GM12801 (cell line): ENCODE results near the gene OBSCN.

ENCODE experiments used
- TF ChIP-seq, protein P1 (sequence below): IDR thresholded peaks from one replicate; pipeline ENCODE4 v1.5.1; 2011; ENCODE audit warnings: control low read depth; ENCODE audit not compliant: insufficient read length; ENCODE audit errors: extremely low read depth

OBSCN gene

DNA sequence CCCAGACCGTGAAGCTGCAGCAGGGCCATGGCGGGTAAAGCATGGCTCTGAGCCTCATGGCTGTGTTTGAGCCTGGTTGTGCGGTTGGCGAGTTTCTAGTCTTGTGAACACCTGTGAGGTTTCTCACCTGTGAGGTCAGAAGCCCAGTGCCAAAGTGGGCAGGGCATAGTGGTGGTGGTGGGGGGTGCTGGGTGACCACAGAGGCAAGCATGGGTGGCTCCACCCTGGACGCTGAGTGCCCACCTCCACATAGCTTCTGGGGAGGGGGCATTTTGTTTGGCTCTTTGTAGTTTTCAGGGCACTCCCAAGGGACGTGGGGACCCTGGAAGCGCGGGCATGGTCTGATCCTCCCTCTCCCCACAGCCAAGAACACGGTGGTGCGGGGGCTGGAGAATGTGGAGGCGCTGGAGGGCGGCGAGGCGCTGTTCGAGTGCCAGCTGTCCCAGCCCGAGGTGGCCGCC lies 107.7 kb downstream of the OBSCN start:
- TF ChIP-seq, protein P1, sequence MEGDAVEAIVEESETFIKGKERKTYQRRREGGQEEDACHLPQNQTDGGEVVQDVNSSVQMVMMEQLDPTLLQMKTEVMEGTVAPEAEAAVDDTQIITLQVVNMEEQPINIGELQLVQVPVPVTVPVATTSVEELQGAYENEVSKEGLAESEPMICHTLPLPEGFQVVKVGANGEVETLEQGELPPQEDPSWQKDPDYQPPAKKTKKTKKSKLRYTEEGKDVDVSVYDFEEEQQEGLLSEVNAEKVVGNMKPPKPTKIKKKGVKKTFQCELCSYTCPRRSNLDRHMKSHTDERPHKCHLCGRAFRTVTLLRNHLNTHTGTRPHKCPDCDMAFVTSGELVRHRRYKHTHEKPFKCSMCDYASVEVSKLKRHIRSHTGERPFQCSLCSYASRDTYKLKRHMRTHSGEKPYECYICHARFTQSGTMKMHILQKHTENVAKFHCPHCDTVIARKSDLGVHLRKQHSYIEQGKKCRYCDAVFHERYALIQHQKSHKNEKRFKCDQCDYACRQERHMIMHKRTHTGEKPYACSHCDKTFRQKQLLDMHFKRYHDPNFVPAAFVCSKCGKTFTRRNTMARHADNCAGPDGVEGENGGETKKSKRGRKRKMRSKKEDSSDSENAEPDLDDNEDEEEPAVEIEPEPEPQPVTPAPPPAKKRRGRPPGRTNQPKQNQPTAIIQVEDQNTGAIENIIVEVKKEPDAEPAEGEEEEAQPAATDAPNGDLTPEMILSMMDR: no peak

DNA sequence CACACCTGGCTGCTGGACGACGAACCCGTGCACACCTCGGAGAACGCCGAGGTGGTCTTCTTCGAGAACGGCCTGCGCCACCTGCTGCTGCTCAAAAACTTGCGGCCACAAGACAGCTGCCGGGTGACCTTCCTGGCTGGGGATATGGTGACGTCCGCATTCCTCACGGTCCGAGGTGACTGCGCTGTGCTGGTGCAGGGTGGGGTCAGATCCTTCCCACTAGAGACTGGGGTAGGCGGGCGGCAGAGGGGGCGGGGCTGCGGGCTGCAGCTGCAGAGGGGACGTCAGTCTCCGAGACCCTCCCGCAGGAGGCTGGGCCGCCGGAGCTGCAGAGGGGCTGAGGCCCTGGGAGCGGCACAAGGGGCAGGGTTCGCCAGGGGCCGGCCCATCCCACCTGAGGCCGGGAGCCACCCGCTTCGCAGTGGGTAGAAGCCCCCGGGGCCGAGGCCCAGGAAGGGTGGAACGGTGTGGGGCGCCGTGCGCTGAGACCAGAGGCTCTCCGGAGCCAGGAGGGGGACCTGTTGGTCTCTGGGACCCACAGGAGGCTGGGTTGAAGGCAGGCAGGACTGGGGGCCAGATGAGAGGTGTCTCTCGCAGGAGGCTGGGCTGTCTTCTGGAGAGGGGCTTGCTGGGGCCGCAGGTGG lies 108.2 kb downstream of the OBSCN start:
- TF ChIP-seq, protein P1: no peak

DNA sequence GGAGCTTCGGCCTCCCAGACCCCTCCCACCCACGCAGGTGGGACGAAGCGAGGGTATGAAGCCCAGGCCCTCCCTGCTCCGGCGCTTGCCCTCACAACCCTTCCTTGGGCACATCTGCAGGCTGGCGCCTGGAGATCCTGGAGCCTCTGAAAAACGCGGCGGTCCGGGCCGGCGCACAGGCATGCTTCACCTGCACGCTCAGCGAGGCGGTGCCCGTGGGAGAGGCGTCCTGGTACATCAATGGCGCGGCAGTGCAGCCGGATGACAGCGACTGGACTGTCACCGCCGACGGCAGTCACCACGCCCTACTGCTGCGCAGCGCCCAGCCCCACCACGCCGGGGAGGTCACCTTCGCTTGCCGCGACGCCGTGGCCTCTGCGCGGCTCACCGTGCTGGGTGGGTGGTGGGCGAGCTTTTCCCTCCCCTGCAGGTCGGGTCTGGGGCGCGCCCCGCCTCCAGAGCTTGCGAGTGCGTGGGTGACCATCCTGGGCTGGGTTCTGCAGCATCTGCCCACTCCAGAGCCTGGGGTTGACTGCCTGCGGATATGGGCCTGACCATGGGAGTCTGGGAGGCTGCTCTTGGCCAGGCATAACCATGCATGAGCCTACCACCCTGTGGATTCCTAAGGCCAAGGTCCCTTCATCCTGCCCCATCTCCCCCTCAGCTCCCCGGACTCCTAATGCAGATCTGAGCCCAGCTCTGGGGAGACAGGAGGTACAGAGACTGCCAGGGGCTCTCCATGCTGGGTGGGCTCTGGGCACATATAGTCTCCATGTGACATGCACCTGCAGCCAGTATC lies 108.9 kb downstream of the OBSCN start:
- TF ChIP-seq, protein P1: no peak

DNA sequence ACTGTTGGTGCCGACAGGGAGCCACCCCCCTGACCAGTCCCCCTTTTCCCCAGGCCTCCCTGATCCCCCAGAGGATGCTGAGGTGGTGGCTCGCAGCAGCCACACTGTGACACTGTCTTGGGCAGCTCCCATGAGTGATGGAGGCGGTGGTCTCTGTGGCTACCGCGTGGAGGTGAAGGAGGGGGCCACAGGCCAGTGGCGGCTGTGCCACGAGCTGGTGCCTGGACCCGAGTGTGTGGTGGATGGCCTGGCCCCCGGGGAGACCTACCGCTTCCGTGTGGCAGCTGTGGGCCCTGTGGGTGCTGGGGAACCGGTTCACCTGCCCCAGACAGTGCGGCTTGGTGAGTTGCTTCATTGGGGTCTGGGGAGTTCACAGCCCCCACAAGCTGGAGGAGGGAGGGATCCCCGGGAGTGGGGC lies 109.6 kb downstream of the OBSCN start:
- TF ChIP-seq, protein P1: no peak

DNA sequence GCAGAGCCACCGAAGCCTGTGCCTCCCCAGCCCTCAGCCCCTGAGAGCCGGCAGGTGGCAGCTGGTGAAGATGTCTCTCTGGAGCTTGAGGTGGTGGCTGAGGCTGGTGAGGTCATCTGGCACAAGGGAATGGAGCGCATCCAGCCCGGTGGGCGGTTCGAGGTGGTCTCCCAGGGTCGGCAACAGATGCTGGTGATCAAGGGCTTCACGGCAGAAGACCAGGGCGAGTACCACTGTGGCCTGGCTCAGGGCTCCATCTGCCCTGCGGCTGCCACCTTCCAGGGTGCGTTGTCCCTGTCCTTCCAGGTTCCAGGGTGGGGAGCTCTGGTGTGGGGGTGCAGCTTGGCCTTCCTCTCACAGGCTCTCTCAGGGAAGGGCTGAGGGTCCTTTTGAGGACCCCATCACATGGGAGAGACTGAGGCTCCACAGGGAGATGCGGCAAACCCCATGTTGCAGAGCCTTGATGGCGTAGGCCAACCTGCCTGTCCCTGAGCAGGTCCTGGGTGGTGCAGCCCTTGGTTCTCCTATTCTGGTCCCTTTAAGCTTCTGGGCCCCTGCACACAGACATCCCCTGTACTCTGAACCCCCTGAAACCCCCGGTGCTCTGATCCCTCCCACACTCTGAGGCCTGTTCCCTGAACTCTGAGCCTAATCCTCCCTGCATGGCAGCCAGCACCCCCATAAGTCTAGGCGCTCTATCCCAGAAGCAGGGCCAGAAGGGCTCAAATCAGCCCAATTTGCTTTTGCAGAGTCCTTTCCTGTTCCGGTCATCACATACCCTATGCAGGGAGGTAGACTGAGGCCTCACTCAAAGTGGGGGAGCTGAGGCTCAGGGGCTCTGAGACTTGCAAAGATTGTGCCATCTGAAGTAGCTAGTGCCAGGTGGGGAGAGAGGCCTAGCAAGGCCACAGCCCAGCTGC lies 110.3 kb downstream of the OBSCN start:
- TF ChIP-seq, protein P1: no peak

DNA sequence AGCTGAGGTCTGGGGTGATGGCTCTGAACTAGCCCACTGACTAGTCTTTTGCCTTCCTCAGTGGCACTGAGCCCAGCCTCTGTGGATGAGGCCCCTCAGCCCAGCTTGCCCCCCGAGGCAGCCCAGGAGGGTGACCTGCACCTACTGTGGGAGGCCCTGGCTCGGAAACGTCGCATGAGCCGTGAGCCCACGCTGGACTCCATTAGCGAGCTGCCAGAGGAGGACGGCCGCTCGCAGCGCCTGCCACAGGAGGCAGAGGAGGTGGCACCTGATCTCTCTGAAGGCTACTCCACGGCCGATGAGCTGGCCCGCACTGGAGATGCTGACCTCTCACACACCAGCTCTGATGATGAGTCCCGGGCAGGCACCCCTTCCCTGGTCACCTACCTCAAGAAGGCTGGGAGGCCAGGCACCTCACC lies 111.0 kb downstream of the OBSCN start:
- TF ChIP-seq, protein P1: no peak
